K562 (cell line): Measurements from ENCODE around the gene ADGRG1. TPM values are rescaled to one million over a fixed set of nuclear protein-coding genes. Genes with fewer than 3 reads are reported as not detected.

Experiments
- CAMTA2 ChIP-seq: fragments of 250-450 bp; sonication (Bioruptor Pico); conservative IDR thresholded peaks from 2 replicates; pipeline ENCODE4 v1.5.1; 2022
- EHMT2 ChIP-seq: fragments of 450-650 bp; IDR thresholded peaks from 2 replicates; pipeline ENCODE4 v1.6.1; 2018; ENCODE audit warnings: antibody characterized with exemption
- FOXJ3 ChIP-seq: sonication (generic); formaldehyde crosslinking; IDR thresholded peaks from 2 replicates; pipeline ENCODE4 v1.4.0; 2020; ENCODE audit warnings: mild to moderate bottlenecking, missing genetic modification reagents
- FUS ChIP-seq: fragments of 200-400 bp; formaldehyde crosslinking; optimal IDR thresholded peaks from 2 replicates; pipeline ENCODE3; 2017; ENCODE audit warnings: low read depth, low read length
- HOXB6 ChIP-seq: fragments of 250-450 bp; sonication (Bioruptor Pico); IDR thresholded peaks from 2 replicates; pipeline ENCODE4 v1.5.1; 2022; ENCODE audit warnings: mild to moderate bottlenecking, borderline replicate concordance
- JUND ChIP-seq, 2 experiments: IDR thresholded peaks; 2 replicates in 1 of 2; 3 replicates in 1 of 2; pipeline ENCODE4 v1.6.1; 2011; ENCODE audit warnings: borderline replicate concordance in 2 of 2, low read depth in 2 of 2, low read length in 2 of 2, improper control_type of control experiment in 1 of 2, missing biosample characterization in 1 of 2, missing genetic modification characterization in 1 of 2, missing genetic modification reagents in 1 of 2
- L3MBTL2 ChIP-seq: fragments of 450-650 bp; IDR thresholded peaks from 2 replicates; pipeline ENCODE4 v1.6.1; 2016; ENCODE audit warnings: mild to moderate bottlenecking, moderate library complexity
- LCOR ChIP-seq: sonication (generic); formaldehyde crosslinking; IDR thresholded peaks from 2 replicates; pipeline ENCODE4 v1.8.0; 2022; ENCODE audit warnings: mild to moderate bottlenecking, missing genetic modification reagents
- MBD2 ChIP-seq: sonication (generic); IDR thresholded peaks from 2 replicates; pipeline ENCODE4 v1.6.1; 2016; ENCODE audit warnings: low read depth, borderline replicate concordance
- MCM2 ChIP-seq: fragments of 450-650 bp; IDR thresholded peaks from 2 replicates; pipeline ENCODE4 v1.6.1; 2017; ENCODE audit warnings: low read depth, mild to moderate bottlenecking
- MECOM ChIP-seq: fragments of 250-450 bp; sonication (Bioruptor Pico); IDR thresholded peaks from 2 replicates; pipeline ENCODE4 v1.8.0; 2022; ENCODE audit warnings: inconsistent platforms
- NFXL1 ChIP-seq: fragments of 450-650 bp; formaldehyde crosslinking; IDR thresholded peaks from 2 replicates; pipeline ENCODE4 v1.4.0; 2021; ENCODE audit warnings: mild to moderate bottlenecking
- NR1H2 ChIP-seq: sonication (generic); formaldehyde crosslinking; IDR thresholded peaks from 2 replicates; pipeline ENCODE4 v1.4.0; 2020; ENCODE audit warnings: mild to moderate bottlenecking, missing genetic modification reagents
- RAD21 ChIP-seq, 2 experiments: fragments of 250-450 bp in 1 of 2; fragments of 450-650 bp in 1 of 2; sonication (Bioruptor Pico) in 1 of 2; formaldehyde crosslinking in 1 of 2; IDR thresholded peaks in 1 of 2; conservative IDR thresholded peaks in 1 of 2; 2 replicates each; pipeline versions ENCODE4 v1.4.0 to v1.8.0; 2020 to 2022; ENCODE audit warnings: mild to moderate bottlenecking in 2 of 2, moderate library complexity in 1 of 2
- RCOR1 ChIP-seq, 2 experiments: IDR thresholded peaks; 2 replicates each; pipeline ENCODE4 v1.6.1; 2012; ENCODE audit warnings: low read depth in 2 of 2, low read length in 2 of 2, borderline replicate concordance in 1 of 2, improper control_type of control experiment in 1 of 2
- SIN3B ChIP-seq: fragments of 450-650 bp; IDR thresholded peaks from 2 replicates; pipeline ENCODE4 v1.6.1; 2017; ENCODE audit warnings: low read depth, mild to moderate bottlenecking, moderate library complexity
- ZBTB7A ChIP-seq: IDR thresholded peaks from 2 replicates; pipeline ENCODE4 v1.6.1; 2011; ENCODE audit warnings: low read depth, mild to moderate bottlenecking, low read length, moderate library complexity, borderline replicate concordance; ENCODE audit not compliant: control insufficient read depth
- ZNF384 ChIP-seq: IDR thresholded peaks from 2 replicates; pipeline ENCODE4 v1.6.1; 2012; ENCODE audit warnings: low read depth, low read length, improper control_type of control experiment
- ZNF77 ChIP-seq: fragments of 250-450 bp; sonication (Bioruptor Pico); IDR thresholded peaks from 2 replicates; pipeline ENCODE4 v1.5.0; 2020
- polyA plus RNA-seq, 8 experiments: library from polyadenylated mRNA; depleted of rRNA in 4 of 8; stranded (reverse) in 5 of 8; unstranded in 3 of 8; fragments of >200 nt; fragmentation: Nextera tagmentation in 2 of 8; fragmentation: Illumina TruSeq in 1 of 8; extraction: Ambion mirVana in 2 of 8; extraction: Trizol in 1 of 8; gene quantifications; 2 replicates each; pipeline versions ENCODE4 v1.2.1 to v1.2.3, GENCODE V29; 2011 to 2014; ENCODE audit warnings: inconsistent platforms in 1 of 8, missing spikeins in 1 of 8
- total RNA-seq, 7 experiments: library from RNA; depleted of rRNA in 6 of 7; stranded (reverse); fragments of >200 nt in 6 of 7; fragmentation: Illumina TruSeq in 2 of 7; extraction: Trizol in 2 of 7; gene quantifications; 2 replicates each; pipeline versions ENCODE4 v1.2.1 to v1.2.3, GENCODE V29; 2011 to 2021; ENCODE audit warnings: low replicate concordance in 1 of 7
- TF ChIP-seq, protein P1 (sequence below): sonication (generic); formaldehyde crosslinking; IDR thresholded peaks from 2 replicates; pipeline ENCODE4 v1.8.1; 2022; ENCODE audit warnings: missing genetic modification reagents
- TF ChIP-seq, protein P2 (sequence below): fragments of 450-650 bp; IDR thresholded peaks from 2 replicates; pipeline ENCODE4 v1.7.1; 2018; ENCODE audit warnings: mild to moderate bottlenecking, low read depth; ENCODE audit not compliant: partially characterized antibody

The ADGRG1 gene
- total and polyA plus RNA-seq, 9 of the 15 experiments (the other 6 are each of a cell fraction or from before 2014, with no cell fraction given) = 0.04 to 0.31 (median 0.16) TPM; not detected in 6

DNA sequence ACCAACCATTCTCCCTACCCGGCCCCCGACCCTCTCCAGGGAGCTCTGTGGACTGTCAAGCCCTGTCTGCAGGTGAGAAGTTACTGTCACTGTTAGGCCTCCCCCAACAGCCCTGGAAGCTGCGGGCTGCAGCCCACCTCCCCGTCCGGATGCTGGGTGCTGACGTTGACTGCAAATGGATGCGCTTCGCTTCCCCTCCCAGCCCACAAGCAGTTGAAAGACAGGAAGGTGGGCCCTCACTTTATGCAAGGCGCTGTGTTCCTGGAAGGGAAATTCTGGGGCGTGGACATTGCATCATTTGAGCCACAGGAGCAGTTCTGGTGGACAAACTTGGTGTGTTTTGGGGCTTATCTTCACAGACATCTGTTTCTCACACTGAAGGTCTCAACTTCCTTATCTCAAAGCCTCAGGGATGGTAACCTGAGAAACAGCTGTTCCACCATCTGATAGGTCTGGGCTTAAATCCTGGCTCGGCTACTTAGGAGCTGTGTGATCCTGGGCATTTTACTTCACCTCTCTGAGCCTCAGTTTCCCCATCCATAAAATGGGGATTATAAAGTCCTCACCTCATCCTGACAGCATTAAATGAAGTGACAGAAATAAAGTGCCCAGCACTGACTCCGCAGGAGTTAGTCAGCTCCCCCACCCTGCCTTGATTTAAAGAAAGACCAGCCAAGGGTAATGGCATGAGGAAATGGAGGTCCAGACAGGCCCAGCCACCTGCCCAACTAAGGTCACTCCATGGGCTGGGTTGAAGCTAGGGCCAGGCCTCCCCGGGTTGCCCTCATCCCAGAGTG, 61.5 kb downstream of the ADGRG1 start (continued):
- TF ChIP-seq, protein P1, sequence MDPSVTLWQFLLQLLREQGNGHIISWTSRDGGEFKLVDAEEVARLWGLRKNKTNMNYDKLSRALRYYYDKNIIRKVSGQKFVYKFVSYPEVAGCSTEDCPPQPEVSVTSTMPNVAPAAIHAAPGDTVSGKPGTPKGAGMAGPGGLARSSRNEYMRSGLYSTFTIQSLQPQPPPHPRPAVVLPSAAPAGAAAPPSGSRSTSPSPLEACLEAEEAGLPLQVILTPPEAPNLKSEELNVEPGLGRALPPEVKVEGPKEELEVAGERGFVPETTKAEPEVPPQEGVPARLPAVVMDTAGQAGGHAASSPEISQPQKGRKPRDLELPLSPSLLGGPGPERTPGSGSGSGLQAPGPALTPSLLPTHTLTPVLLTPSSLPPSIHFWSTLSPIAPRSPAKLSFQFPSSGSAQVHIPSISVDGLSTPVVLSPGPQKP (CRISPR knock-in tag) = no peak
- peak; percentile 63; the same call in 1 of the 2 replicates for TF ChIP-seq ZBTB7A
- TF ChIP-seq FOXJ3 = no peak
- TF ChIP-seq ZNF77 (CRISPR knock-in tag) = no peak
- peak; percentile 74; the same call in 1 of the 2 replicates for TF ChIP-seq NR1H2 (CRISPR knock-in tag)
- TF ChIP-seq HOXB6 (CRISPR knock-in tag) = no peak
- peak; percentile 97 to 99 for TF ChIP-seq RCOR1 (IDR thresholded peaks at IDR 0.05; ENCODE audit: borderline replicate concordance in 1 of 2, low read depth in 2 of 2, low read length in 2 of 2)
- TF ChIP-seq ZNF384 = peak; percentile 31; the same call in 1 of the 2 replicates
- peak; percentile 82 for TF ChIP-seq MECOM
- TF ChIP-seq MCM2 = no peak
- no peak for TF ChIP-seq NFXL1 (CRISPR knock-in tag)
- no peak for TF ChIP-seq FUS
- TF ChIP-seq RAD21 (CRISPR knock-in tag; conservative IDR thresholded peaks at IDR 0.05 in 1 of 2, IDR thresholded peaks at IDR 0.05 in 1 of 2) = peak; percentile 10 to 41; a peak in 2 of 4 replicates
- TF ChIP-seq CAMTA2 = no peak
- TF ChIP-seq, protein P2, sequence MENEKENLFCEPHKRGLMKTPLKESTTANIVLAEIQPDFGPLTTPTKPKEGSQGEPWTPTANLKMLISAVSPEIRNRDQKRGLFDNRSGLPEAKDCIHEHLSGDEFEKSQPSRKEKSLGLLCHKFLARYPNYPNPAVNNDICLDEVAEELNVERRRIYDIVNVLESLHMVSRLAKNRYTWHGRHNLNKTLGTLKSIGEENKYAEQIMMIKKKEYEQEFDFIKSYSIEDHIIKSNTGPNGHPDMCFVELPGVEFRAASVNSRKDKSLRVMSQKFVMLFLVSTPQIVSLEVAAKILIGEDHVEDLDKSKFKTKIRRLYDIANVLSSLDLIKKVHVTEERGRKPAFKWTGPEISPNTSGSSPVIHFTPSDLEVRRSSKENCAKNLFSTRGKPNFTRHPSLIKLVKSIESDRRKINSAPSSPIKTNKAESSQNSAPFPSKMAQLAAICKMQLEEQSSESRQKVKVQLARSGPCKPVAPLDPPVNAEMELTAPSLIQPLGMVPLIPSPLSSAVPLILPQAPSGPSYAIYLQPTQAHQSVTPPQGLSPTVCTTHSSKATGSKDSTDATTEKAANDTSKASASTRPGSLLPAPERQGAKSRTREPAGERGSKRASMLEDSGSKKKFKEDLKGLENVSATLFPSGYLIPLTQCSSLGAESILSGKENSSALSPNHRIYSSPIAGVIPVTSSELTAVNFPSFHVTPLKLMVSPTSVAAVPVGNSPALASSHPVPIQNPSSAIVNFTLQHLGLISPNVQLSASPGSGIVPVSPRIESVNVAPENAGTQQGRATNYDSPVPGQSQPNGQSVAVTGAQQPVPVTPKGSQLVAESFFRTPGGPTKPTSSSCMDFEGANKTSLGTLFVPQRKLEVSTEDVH = peak; percentile 61
- no peak for TF ChIP-seq SIN3B
- peak; percentile 92 for TF ChIP-seq MBD2
- TF ChIP-seq L3MBTL2 = peak; percentile 70
- no peak; the same call in 1 of the 2 replicates for TF ChIP-seq EHMT2
- peak; percentile 96 for TF ChIP-seq JUND (IDR thresholded peaks at IDR 0.05; ENCODE audit: borderline replicate concordance, low read depth, low read length)
- peak; percentile 90; the same call in 1 of the 3 replicates for TF ChIP-seq JUND (tag; IDR thresholded peaks at IDR 0.05; ENCODE audit: borderline replicate concordance, low read depth, low read length)
- TF ChIP-seq LCOR = peak; percentile 99
